HG02623 (cell line): Measurements from ENCODE around the gene NUTM2A.
A peak's percentile ranks its signal among the peaks of the same experiment; 100 is the strongest.
"Not testable (repeated sequence)": the region's sequence is repeated elsewhere in the genome, so short reads cannot be mapped to it uniquely, and the experiment has no call there.

Experiments
- ATAC-seq: cut with Tn5 transposase; IDR thresholded peaks from one replicate; pipeline ENCODE4 v1.9.1; 2021; ENCODE audit warnings: moderate library complexity; ENCODE audit not compliant: unreplicated experiment

The NUTM2A gene

GRCh38 chr10:87225148-87225547 is at the start of gene NUTM2A:
NUTM2A (plus strand) TSS chr10:87225448; CDS start chr10:87225831, 383 bp downstream.
- ATAC-seq, result not testable (repeated sequence)

GRCh38 chr10:87177587-87177986 is 47.7 kb upstream of the NUTM2A start:
- not testable (repeated sequence) for ATAC-seq

GRCh38 chr10:87184421-87184820 is 40.8 kb upstream of the NUTM2A start:
- not testable (repeated sequence) for ATAC-seq

- ATAC-seq, result not testable (repeated sequence)
Observed at GRCh38 chr10:87186016-87186415, 39.2 kb upstream of the NUTM2A start.

GRCh38 chr10:87187573-87187972 is 37.7 kb upstream of the NUTM2A start:
- not testable (repeated sequence) for ATAC-seq

- ATAC-seq, result not testable (repeated sequence)
Observed at GRCh38 chr10:87191841-87192240, 33.4 kb upstream of the NUTM2A start.

GRCh38 chr10:87200924-87201323 is 24.3 kb upstream of the NUTM2A start:
- peak; percentile 48 for ATAC-seq

- ATAC-seq, result not testable (repeated sequence)
Observed at GRCh38 chr10:87204801-87205200, 20.4 kb upstream of the NUTM2A start.

- not testable (repeated sequence) for ATAC-seq
Observed at GRCh38 chr10:87206922-87207321, 18.3 kb upstream of the NUTM2A start.

- not testable (repeated sequence) for ATAC-seq
Observed at GRCh38 chr10:87210309-87210708, 14.9 kb upstream of the NUTM2A start.

- ATAC-seq, result not testable (repeated sequence)
Observed at GRCh38 chr10:87211848-87212247, 13.4 kb upstream of the NUTM2A start.

GRCh38 chr10:87213150-87213765 is 12.0 kb upstream of the NUTM2A start:
- not testable (repeated sequence) for ATAC-seq

- not testable (repeated sequence) for ATAC-seq
Observed at GRCh38 chr10:87213806-87214205, 11.4 kb upstream of the NUTM2A start.

GRCh38 chr10:87216120-87216519 is 9.1 kb upstream of the NUTM2A start:
- ATAC-seq, result not testable (repeated sequence)

- not testable (repeated sequence) for ATAC-seq
Observed at GRCh38 chr10:87219370-87219769, 5.9 kb upstream of the NUTM2A start.

- not testable (repeated sequence) for ATAC-seq
Observed at GRCh38 chr10:87222789-87223188, 2.5 kb upstream of the NUTM2A start.

GRCh38 chr10:87228247-87228646 is 3.0 kb downstream of the NUTM2A start:
- ATAC-seq, result not testable (repeated sequence)

GRCh38 chr10:87229211-87229610 is 4.0 kb downstream of the NUTM2A start:
- ATAC-seq, result not testable (repeated sequence)

GRCh38 chr10:87234854-87235253 is 9.6 kb downstream of the NUTM2A start:
- not testable (repeated sequence) for ATAC-seq

- ATAC-seq, result not testable (repeated sequence)
Observed at GRCh38 chr10:87237244-87237643, 12.0 kb downstream of the NUTM2A start.

GRCh38 chr10:87239346-87239808 is 14.1 kb downstream of the NUTM2A start:
- ATAC-seq, result not testable (repeated sequence)

- not testable (repeated sequence) for ATAC-seq
Observed at GRCh38 chr10:87242192-87242591, 16.9 kb downstream of the NUTM2A start.

GRCh38 chr10:87247335-87247734 is 22.1 kb downstream of the NUTM2A start:
- not testable (repeated sequence) for ATAC-seq
